ENCODE data around the gene SNAPC4.
"Not testable (repeated sequence)": the region's sequence is repeated elsewhere in the genome, so short reads cannot be mapped to it uniquely, and the experiment has no call there.

Gene SNAPC4

GRCh38 chr9:136409557-136410455, 9.8 kb upstream of the SNAPC4 start:
- Histone ChIP-seq H3K9me3 (ENCODE audit: insufficient read depth, low read length) (no peaks in the 10 kb centered on the region), H3K9me2 (replicated peaks; ENCODE audit: insufficient read depth, low read length) (no peaks in the 10 kb centered on the region), H3K36me3 (ENCODE audit: low read length) (peaks cover 11% of the 10 kb centered on the region; the same call in 1 of the 2 replicates), H3K4me2 (ENCODE audit: low read depth, low read length, poor library complexity, severe bottlenecking) (peak overlapping the region; percentile 88), H3K27ac (ENCODE audit: low read depth, low read length) (peak overlapping the region; percentile 62), H3F3A (ENCODE audit: insufficient read depth) (no peaks in the 10 kb centered on the region), H3K27me3 (ENCODE audit: low read length) (no peaks in the 10 kb centered on the region), H4K20me1 (ENCODE audit: low read depth, low read length) (no peaks in the 10 kb centered on the region), H3K9ac (ENCODE audit: low read length) (peak overlapping the region; percentile 95), H3K4me3 (ENCODE audit: insufficient read depth, low read length, poor library complexity, severe bottlenecking) (peak overlapping the region; percentile 90), H3K79me2 (ENCODE audit: insufficient read depth, low read length) (peaks cover 44% of the 10 kb centered on the region), H2AFZ (ENCODE audit: low read depth, low read length, severe bottlenecking) (no peak overlapping the region)
- TF ChIP-seq EZH2phosphoT487 (conservative IDR thresholded peaks at IDR 0.05; ENCODE audit: low read length), result no peak
- no peak for TF ChIP-seq CTCF (IDR thresholded peaks at IDR 0.05; ENCODE audit: insufficient read depth, low read length, poor library complexity, severe bottlenecking)

GRCh38 chr9:136407911-136408310, 7.9 kb upstream of the SNAPC4 start:
- Histone ChIP-seq H2AFZ (ENCODE audit: low read depth, low read length, severe bottlenecking) (no peak overlapping the region), H3K79me2 (ENCODE audit: insufficient read depth, low read length) (peaks cover 41% of the 10 kb centered on the region), H3K27ac (ENCODE audit: low read depth, low read length) (no peak overlapping the region), H3K27me3 (ENCODE audit: low read length) (no peaks in the 10 kb centered on the region), H3K9me2 (replicated peaks; ENCODE audit: insufficient read depth, low read length) (no peaks in the 10 kb centered on the region), H4K20me1 (ENCODE audit: low read depth, low read length) (no peaks in the 10 kb centered on the region), H3K9ac (ENCODE audit: low read length) (no peak overlapping the region), H3K4me3 (ENCODE audit: insufficient read depth, low read length, poor library complexity, severe bottlenecking) (no peak overlapping the region), H3F3A (ENCODE audit: insufficient read depth) (no peaks in the 10 kb centered on the region), H3K4me2 (ENCODE audit: low read depth, low read length, poor library complexity, severe bottlenecking) (no peak overlapping the region), H3K9me3 (ENCODE audit: insufficient read depth, low read length) (no peaks in the 10 kb centered on the region), H3K36me3 (ENCODE audit: low read length) (peaks cover 11% of the 10 kb centered on the region; the same call in 1 of the 2 replicates)
- TF ChIP-seq EZH2phosphoT487 (conservative IDR thresholded peaks at IDR 0.05; ENCODE audit: low read length) (no peak), CTCF (IDR thresholded peaks at IDR 0.05; ENCODE audit: insufficient read depth, low read length, poor library complexity, severe bottlenecking) (no peak)

- H3K27ac ChIP-seq (ENCODE audit: low read depth, low read length); H3K27me3 ChIP-seq (ENCODE audit: low read length); H3K9me2 ChIP-seq (replicated peaks; ENCODE audit: insufficient read depth, low read length); H2AFZ ChIP-seq (ENCODE audit: low read depth, low read length, severe bottlenecking); H3K36me3 ChIP-seq (ENCODE audit: low read length); H3K9ac ChIP-seq (ENCODE audit: low read length); H3F3A ChIP-seq (ENCODE audit: insufficient read depth); H3K9me3 ChIP-seq (ENCODE audit: insufficient read depth, low read length); H3K4me2 ChIP-seq (ENCODE audit: low read depth, low read length, poor library complexity, severe bottlenecking); H4K20me1 ChIP-seq (ENCODE audit: low read depth, low read length); H3K4me3 ChIP-seq (ENCODE audit: insufficient read depth, low read length, poor library complexity, severe bottlenecking): not testable (repeated sequence)
- H3K79me2 ChIP-seq (ENCODE audit: insufficient read depth, low read length), result peaks cover 32% of the 10 kb centered on the region
Measured at GRCh38 chr9:136407061-136407460, 7.1 kb upstream of the SNAPC4 start.

GRCh38 chr9:136405904-136406303, 5.9 kb upstream of the SNAPC4 start:
- not testable (repeated sequence) for H3K27ac ChIP-seq (ENCODE audit: low read depth, low read length); H3K9me2 ChIP-seq (replicated peaks; ENCODE audit: insufficient read depth, low read length); H4K20me1 ChIP-seq (ENCODE audit: low read depth, low read length); H3K9me3 ChIP-seq (ENCODE audit: insufficient read depth, low read length); H3K27me3 ChIP-seq (ENCODE audit: low read length); H3K4me2 ChIP-seq (ENCODE audit: low read depth, low read length, poor library complexity, severe bottlenecking); H2AFZ ChIP-seq (ENCODE audit: low read depth, low read length, severe bottlenecking); H3K36me3 ChIP-seq (ENCODE audit: low read length); H3K9ac ChIP-seq (ENCODE audit: low read length); H3F3A ChIP-seq (ENCODE audit: insufficient read depth); H3K4me3 ChIP-seq (ENCODE audit: insufficient read depth, low read length, poor library complexity, severe bottlenecking)
- H3K79me2 ChIP-seq (ENCODE audit: insufficient read depth, low read length), result peaks cover 21% of the 10 kb centered on the region
